Smooth muscle cell (in vitro differentiated cells): ENCODE data around the gene MAT2A. TPM values are rescaled to one million over a fixed set of nuclear protein-coding genes. Genes with fewer than 3 reads are reported as not detected.

Experiments
- DNase-seq: peaks from one replicate; lab custom pipeline; 2025; ENCODE audit not compliant: unreplicated experiment; lab: John Stamatoyannopoulos, UW
- H2AFZ ChIP-seq: fragments of 200-600 bp; sonication (generic); 2 replicates; pipeline ENCODE4 v1.6.0; 2016; ENCODE audit warnings: antibody characterized with exemption, low read depth, mild to moderate bottlenecking
- H3F3A ChIP-seq: fragments of 200-600 bp; sonication (generic); 2 replicates; pipeline ENCODE4 v1.6.0; 2017; ENCODE audit warnings: antibody characterized with exemption, low read depth
- H3K27ac ChIP-seq: fragments of 200-600 bp; sonication (generic); 2 replicates; pipeline ENCODE4 v1.5.1; 2016; ENCODE audit warnings: low read depth, mild to moderate bottlenecking
- H3K27me3 ChIP-seq: fragments of 200-600 bp; sonication (generic); 2 replicates; pipeline ENCODE4 v1.6.1; 2016; ENCODE audit warnings: low read depth, mild to moderate bottlenecking
- H3K36me3 ChIP-seq: fragments of 200-600 bp; sonication (generic); 2 replicates; pipeline ENCODE4 v1.5.1; 2016; ENCODE audit warnings: low read depth
- H3K4me1 ChIP-seq: fragments of 200-600 bp; sonication (generic); 2 replicates; pipeline ENCODE4 v1.5.1; 2016; ENCODE audit warnings: low read depth
- H3K4me2 ChIP-seq: fragments of 200-600 bp; sonication (generic); 2 replicates; pipeline ENCODE4 v1.6.0; 2016; ENCODE audit warnings: mild to moderate bottlenecking
- H3K4me3 ChIP-seq: fragments of 200-600 bp; sonication (generic); 2 replicates; pipeline ENCODE4 v1.5.1; 2016; ENCODE audit warnings: mild to moderate bottlenecking
- H3K79me2 ChIP-seq: fragments of 200-600 bp; sonication (generic); 2 replicates; pipeline ENCODE4 v1.6.0; 2016; ENCODE audit warnings: low read depth, mild to moderate bottlenecking
- H3K9ac ChIP-seq: fragments of 200-600 bp; sonication (generic); 2 replicates; pipeline ENCODE4 v1.6.0; 2016; ENCODE audit warnings: low read depth
- H3K9me3 ChIP-seq: fragments of 200-600 bp; sonication (generic); replicated peaks from 2 replicates; pipeline ENCODE4 v1.5.1; 2016; ENCODE audit warnings: low read depth
- H4K20me1 ChIP-seq: fragments of 200-600 bp; sonication (generic); 2 replicates; pipeline ENCODE4 v1.6.0; 2016; ENCODE audit warnings: low read depth
- CTCF ChIP-seq: fragments of 200-600 bp; sonication (generic); IDR thresholded peaks from 2 replicates; pipeline ENCODE4 v1.5.1; 2017; ENCODE audit warnings: borderline replicate concordance, mild to moderate bottlenecking, antibody characterized with exemption; ENCODE audit not compliant: insufficient read depth, poor library complexity, severe bottlenecking
- WGBS: methylation state at CpG from one replicate; pipeline ENCODE4 v1.1.7; 2016; ENCODE audit warnings: low lambda C conversion rate; 5-methylcytosine and 5-hydroxymethylcytosine counted together
- polyA plus RNA-seq: library from polyadenylated mRNA; unstranded; fragments of >200 nt; fragmentation: Nextera tagmentation; extraction: Ambion mirVana; gene quantifications from 2 replicates; pipeline ENCODE4 v1.2.1, GENCODE V29; 2016
- total RNA-seq: library from RNA; depleted of rRNA; stranded (reverse); fragments of >200 nt; gene quantifications from 2 replicates; pipeline ENCODE4 v1.2.3, GENCODE V29; 2014

Gene MAT2A
- total and polyA plus RNA-seq, 2 experiments from 2014 or later: 93.8 to 108 TPM

GRCh38 chr2:85584354-85584856 lies 45.4 kb downstream of the MAT2A start, which contains the start of gene VAMP5:
Gene VAMP5, plus strand, starts transcription at chr2:85584431. Its CDS starts 60 bp downstream, at chr2:85584491.
- no peaks in the 10 kb centered on the region for H3K36me3 ChIP-seq
- no peaks in the 10 kb centered on the region for H4K20me1 ChIP-seq
- H3K9ac ChIP-seq: no peak within 1 kb of the TSS
- peak within 1 kb of the TSS; percentile 66 for H2AFZ ChIP-seq
- TF ChIP-seq CTCF: no peak
- H3K9me3 ChIP-seq: no peaks in the 10 kb centered on the region
- peak within 1 kb of the TSS; percentile 85 for H3K4me2 ChIP-seq
- H3K27me3 ChIP-seq: no peaks in the 10 kb centered on the region
- WGBS: 15% methylated on average over 51 of the region's 52 CpGs
- H3K4me3 ChIP-seq: peak within 1 kb of the TSS; percentile 44
- peak within 1 kb of the TSS; percentile 37 for H3K27ac ChIP-seq
- H3F3A ChIP-seq: peaks cover under 1% of the 10 kb centered on the region
- no peak for DNase-seq
- peaks cover 4% of the 10 kb centered on the region for H3K4me1 ChIP-seq
- no peaks in the 10 kb centered on the region for H3K79me2 ChIP-seq

GRCh38 chr2:85584857-85585780 lies 46.2 kb downstream of the MAT2A start:
- H3K9ac ChIP-seq: no peak overlapping the region
- peak overlapping the region; percentile 37 for H3K27ac ChIP-seq
- no peaks in the 10 kb centered on the region for H3F3A ChIP-seq
- no peaks in the 10 kb centered on the region for H3K27me3 ChIP-seq
- H3K4me1 ChIP-seq: no peaks in the 10 kb centered on the region
- 66% methylated on average over 9 of the region's 9 CpGs for WGBS
- no peaks in the 10 kb centered on the region for H3K79me2 ChIP-seq
- H3K9me3 ChIP-seq: no peaks in the 10 kb centered on the region
- H3K36me3 ChIP-seq: no peaks in the 10 kb centered on the region
- H2AFZ ChIP-seq: peak overlapping the region; percentile 66
- H3K4me2 ChIP-seq: peak overlapping the region; percentile 85
- peak overlapping the region; percentile 44 for H3K4me3 ChIP-seq
- no peaks in the 10 kb centered on the region for H4K20me1 ChIP-seq
- DNase-seq: no peak
- TF ChIP-seq CTCF: no peak

- no peaks in the 10 kb centered on the region for H4K20me1 ChIP-seq
- TF ChIP-seq CTCF: no peak
- H3F3A ChIP-seq: peaks cover under 1% of the 10 kb centered on the region
- H3K9ac ChIP-seq: no peak overlapping the region
- H3K36me3 ChIP-seq: no peaks in the 10 kb centered on the region
- peak overlapping the region; percentile 85 for H3K4me2 ChIP-seq
- H2AFZ ChIP-seq: no peak overlapping the region
- H3K27me3 ChIP-seq: no peaks in the 10 kb centered on the region
- H3K27ac ChIP-seq: peak overlapping the region; percentile 37
- WGBS: 92% methylated on average over 1 of the region's 1 CpG
- no peak for DNase-seq
- H3K79me2 ChIP-seq: no peaks in the 10 kb centered on the region
- H3K4me1 ChIP-seq: peaks cover under 1% of the 10 kb centered on the region
- no peaks in the 10 kb centered on the region for H3K9me3 ChIP-seq
- H3K4me3 ChIP-seq: no peak overlapping the region
Observed at GRCh38 chr2:85585781-85586105, 46.8 kb downstream of the MAT2A start.

GRCh38 chr2:85588236-85588635 lies 49.3 kb downstream of the MAT2A start:
- Histone ChIP-seq H3K9ac (no peak overlapping the region), H3K27me3 (no peaks in the 10 kb centered on the region), H3K79me2 (no peaks in the 10 kb centered on the region), H3F3A (peaks cover 7% of the 10 kb centered on the region), H3K4me3 (no peak overlapping the region), H4K20me1 (no peaks in the 10 kb centered on the region), H3K4me1 (peaks cover 5% of the 10 kb centered on the region), H2AFZ (no peak overlapping the region), H3K36me3 (no peaks in the 10 kb centered on the region), H3K27ac (no peak overlapping the region), H3K9me3 (no peaks in the 10 kb centered on the region), H3K4me2 (no peak overlapping the region)
- no peak for TF ChIP-seq CTCF
- no peak for DNase-seq
- 82% methylated on average over 4 of the region's 4 CpGs for WGBS
